OCI-LY3 (cell line): ENCODE data around the gene KLF16.

ENCODE experiments used
- H2AFZ ChIP-seq: fragments of 200-600, 300-600 bp; shearing (Covaris generic); 2 replicates; pipeline ENCODE4 v1.6.0; 2014; ENCODE audit warnings: antibody characterized with exemption, low read depth, low read length
- H3K27ac ChIP-seq: fragments of 200-600, 300-600 bp; sonication (generic); 2 replicates; pipeline ENCODE4 v1.5.1; 2014; ENCODE audit warnings: mild to moderate bottlenecking, low read length, moderate library complexity, mixed read lengths
- H3K27me3 ChIP-seq: fragments of 200-600, 300-600 bp; sonication (generic); 2 replicates; pipeline ENCODE4 v1.6.1; 2014; ENCODE audit warnings: low read depth, low read length, mixed read lengths
- H3K36me3 ChIP-seq: fragments of 200-600, 300-600 bp; sonication (generic); replicated peaks from 2 replicates; pipeline ENCODE3; 2014; ENCODE audit warnings: low read depth, low read length, mixed read lengths
- H3K4me1 ChIP-seq: fragments of 300-600, 200-600 bp; sonication (generic); 2 replicates; pipeline ENCODE4 v1.6.1; 2014; ENCODE audit warnings: low read length, mixed read lengths
- H3K4me2 ChIP-seq: fragments of 200-600, 300-600 bp; sonication (generic); 2 replicates; pipeline ENCODE4 v1.6.1; 2014; ENCODE audit warnings: low read length, mixed read lengths
- H3K4me3 ChIP-seq: fragments of 300-600, 200-600 bp; sonication (generic); 2 replicates; pipeline ENCODE4 v1.5.1; 2014; ENCODE audit warnings: antibody characterized with exemption, mild to moderate bottlenecking, low read length, moderate library complexity
- H3K79me2 ChIP-seq: fragments of 300-600, 200-600 bp; shearing (Covaris generic); 2 replicates; pipeline ENCODE4 v1.6.1; 2014; ENCODE audit warnings: mild to moderate bottlenecking, low read length, mixed read lengths
- H3K9ac ChIP-seq: fragments of 300-600, 200-600 bp; shearing (Covaris generic); 2 replicates; pipeline ENCODE4 v1.6.0; 2014; ENCODE audit warnings: mild to moderate bottlenecking, low read length, moderate library complexity
- H3K9me3 ChIP-seq: fragments of 200-600, 300-600 bp; shearing (Covaris generic); 2 replicates; pipeline ENCODE4 v1.6.1; 2014; ENCODE audit warnings: low read length, mixed read lengths; ENCODE audit not compliant: insufficient read depth
- H4K20me1 ChIP-seq: fragments of 200-600, 300-600 bp; sonication (generic); 2 replicates; pipeline ENCODE4 v1.6.1; 2016; ENCODE audit warnings: low read length, mixed read lengths; ENCODE audit not compliant: insufficient read depth
- CTCF ChIP-seq: fragments of 200-600, 300-600 bp; sonication (generic); IDR thresholded peaks from 2 replicates; pipeline ENCODE4 v1.5.1; 2014; ENCODE audit warnings: antibody characterized with exemption, low read length, low read depth
- EZH2phosphoT487 ChIP-seq: fragments of 200-600 bp; shearing (Covaris generic); IDR thresholded peaks from 2 replicates; pipeline ENCODE4 v1.6.1; 2018; ENCODE audit warnings: antibody characterized with exemption, mixed run types, low read depth

Gene KLF16

GRCh38 chr19:1862068-1862423, 1.3 kb downstream of the KLF16 start:
- peaks cover 50% of the 10 kb centered on the region for H4K20me1 ChIP-seq
- H3K36me3 ChIP-seq, result no peaks in the 10 kb centered on the region
- peak overlapping the region; percentile 95 for H3K9ac ChIP-seq
- peak overlapping the region; percentile 79 for H3K27ac ChIP-seq
- peak overlapping the region; percentile 99 for H3K4me2 ChIP-seq
- H3K9me3 ChIP-seq, result no peaks in the 10 kb centered on the region
- H3K79me2 ChIP-seq, result peaks cover 72% of the 10 kb centered on the region
- H3K4me3 ChIP-seq, result peak overlapping the region; percentile 95
- H2AFZ ChIP-seq, result no peak overlapping the region
- H3K4me1 ChIP-seq, result peaks cover 51% of the 10 kb centered on the region
- TF ChIP-seq EZH2phosphoT487, result no peak
- TF ChIP-seq CTCF, result no peak
- H3K27me3 ChIP-seq, result no peaks in the 10 kb centered on the region

GRCh38 chr19:1861599-1862031, 1.8 kb downstream of the KLF16 start:
- H4K20me1 ChIP-seq, result peaks cover 50% of the 10 kb centered on the region
- TF ChIP-seq EZH2phosphoT487 (no peak), CTCF (no peak)
- peaks cover 52% of the 10 kb centered on the region for H3K4me1 ChIP-seq
- no peaks in the 10 kb centered on the region for H3K9me3 ChIP-seq
- H3K9ac ChIP-seq, result peak overlapping the region; percentile 95
- H3K4me2 ChIP-seq, result peak overlapping the region; percentile 99
- no peaks in the 10 kb centered on the region for H3K36me3 ChIP-seq
- no peaks in the 10 kb centered on the region for H3K27me3 ChIP-seq
- peak overlapping the region; percentile 95 for H3K4me3 ChIP-seq
- H3K79me2 ChIP-seq, result peaks cover 76% of the 10 kb centered on the region
- peak overlapping the region; percentile 79 for H3K27ac ChIP-seq
- H2AFZ ChIP-seq, result no peak overlapping the region

DNA sequence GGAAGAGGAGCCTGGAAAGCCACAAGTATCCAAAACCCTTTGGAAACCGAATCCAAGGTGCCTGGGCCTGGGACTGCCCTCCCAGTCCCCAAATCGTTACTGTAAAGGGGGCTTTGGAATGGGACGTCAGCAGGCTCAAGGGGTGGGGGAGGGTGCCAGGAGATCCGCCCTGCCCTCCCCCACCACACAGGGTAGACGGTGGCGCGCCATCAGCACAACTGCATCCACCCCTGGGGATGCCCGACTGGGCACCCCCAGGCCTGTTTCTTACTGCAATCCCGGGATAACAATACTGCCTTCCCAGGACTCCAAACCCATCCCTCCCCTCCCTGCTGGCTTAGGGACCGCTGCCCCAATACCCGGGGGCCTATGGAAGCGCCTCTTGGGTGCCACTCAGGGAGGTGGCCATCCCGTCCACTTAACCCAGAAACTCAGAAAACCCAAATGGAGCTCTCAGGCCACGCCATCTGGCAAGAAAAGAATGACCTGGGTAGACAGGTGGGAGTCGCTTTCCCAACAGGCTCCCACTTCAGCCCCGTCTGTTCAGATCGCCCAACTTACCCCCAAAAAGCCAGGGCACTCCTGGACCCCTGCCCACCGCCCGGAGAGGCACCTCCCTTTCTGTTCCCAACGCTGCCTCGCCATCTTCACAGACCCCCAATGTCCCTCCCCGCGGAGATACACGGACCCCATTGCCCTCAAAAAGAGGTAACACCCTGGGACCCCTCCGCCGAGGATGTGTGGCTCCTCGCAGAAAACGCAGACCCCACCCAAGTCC, 2.4 kb downstream of the KLF16 start:
- H3K4me1 ChIP-seq, result peaks cover 58% of the 10 kb centered on the region
- no peaks in the 10 kb centered on the region for H3K36me3 ChIP-seq
- peaks cover 82% of the 10 kb centered on the region for H3K79me2 ChIP-seq
- peak overlapping the region; percentile 95 for H3K4me3 ChIP-seq
- peak overlapping the region; percentile 95 for H3K9ac ChIP-seq
- peaks cover 50% of the 10 kb centered on the region for H4K20me1 ChIP-seq
- no peak overlapping the region for H2AFZ ChIP-seq
- H3K27ac ChIP-seq, result no peak overlapping the region
- no peaks in the 10 kb centered on the region for H3K27me3 ChIP-seq
- H3K4me2 ChIP-seq, result peak overlapping the region; percentile 99
- no peaks in the 10 kb centered on the region for H3K9me3 ChIP-seq
- TF ChIP-seq EZH2phosphoT487, result no peak
- no peak for TF ChIP-seq CTCF

DNA sequence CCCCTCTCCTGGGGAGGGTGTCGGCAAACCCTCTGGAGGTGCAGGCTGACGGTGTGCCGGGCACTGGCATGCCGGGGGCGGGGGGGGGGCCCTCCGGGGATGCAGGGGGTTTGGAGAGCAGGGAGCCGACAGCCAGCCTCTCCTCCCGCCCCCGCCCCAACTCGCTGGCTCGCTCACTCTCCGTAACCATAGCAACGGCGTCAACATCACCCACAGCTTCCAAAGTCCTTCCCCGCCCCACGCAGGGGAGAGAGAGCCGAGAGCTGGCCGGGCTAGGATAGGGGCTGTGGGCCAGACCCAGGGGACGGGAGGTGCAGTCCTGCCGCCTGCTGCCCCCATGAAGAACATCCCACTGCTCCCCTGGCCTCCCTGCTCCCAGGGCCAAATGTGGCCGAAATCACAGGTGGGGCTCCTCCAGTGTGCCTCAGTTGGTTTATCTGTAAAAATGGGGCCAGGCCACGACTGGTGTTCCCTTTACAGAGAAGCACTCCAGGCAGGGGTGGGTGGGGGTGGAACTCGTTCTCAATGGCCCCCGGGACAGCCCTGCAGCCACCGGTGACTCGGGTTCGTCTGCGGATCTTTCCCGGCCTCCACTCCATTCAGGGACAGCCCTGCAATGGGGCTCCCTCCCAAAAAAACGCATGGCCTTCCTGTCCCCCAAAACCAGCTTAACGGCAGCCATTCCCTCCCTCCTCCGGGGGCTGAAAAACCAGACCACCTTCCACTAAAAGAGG, 3.2 kb downstream of the KLF16 start:
- peak overlapping the region; percentile 95; the same call in 1 of the 2 replicates for H3K9ac ChIP-seq
- peak overlapping the region; percentile 95 for H3K4me3 ChIP-seq
- H4K20me1 ChIP-seq, result peaks cover 50% of the 10 kb centered on the region

More for the DNA sequence above, 3.2 kb downstream of the KLF16 start:
- H3K36me3 ChIP-seq, result no peaks in the 10 kb centered on the region
- no peak overlapping the region for H3K27ac ChIP-seq
- peak overlapping the region; percentile 99 for H3K4me2 ChIP-seq
- H3K4me1 ChIP-seq, result peaks cover 61% of the 10 kb centered on the region
- no peaks in the 10 kb centered on the region for H3K27me3 ChIP-seq
- TF ChIP-seq EZH2phosphoT487, result no peak
- no peak for TF ChIP-seq CTCF
- H2AFZ ChIP-seq, result no peak overlapping the region
- no peaks in the 10 kb centered on the region for H3K9me3 ChIP-seq
- peaks cover 84% of the 10 kb centered on the region for H3K79me2 ChIP-seq
